Neural progenitor cell (in vitro differentiated cells): ENCODE data around the gene PSMG4.

Experiments
- CTCF ChIP-seq: fragments of 200-600 bp; sonication (generic); IDR thresholded peaks from 2 replicates; pipeline ENCODE4 v1.5.1; 2017; ENCODE audit warnings: antibody characterized with exemption, mild to moderate bottlenecking
- EZH2phosphoT487 ChIP-seq: fragments of 200-600 bp; sonication (generic); IDR thresholded peaks from 2 replicates; pipeline ENCODE4 v1.6.1; 2017; ENCODE audit warnings: antibody characterized with exemption

DNA sequence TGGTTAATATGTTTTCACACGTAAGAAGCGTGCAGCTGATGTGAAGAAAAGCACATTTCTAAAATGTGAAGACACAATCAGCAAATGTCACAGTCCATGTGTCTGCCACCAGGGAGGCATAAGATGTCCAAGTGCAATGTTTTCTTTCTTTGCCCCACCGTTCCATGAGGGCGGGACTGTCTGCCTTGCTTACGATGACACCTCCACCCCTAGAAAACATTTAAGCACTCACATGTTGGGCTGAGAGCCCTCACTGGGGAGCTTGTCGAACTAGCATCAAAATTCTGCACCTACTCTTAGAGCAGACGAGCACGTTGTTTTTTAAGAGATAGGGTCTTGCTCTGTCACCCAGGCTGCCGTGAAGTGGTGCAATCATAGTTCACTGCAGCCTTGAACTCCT is 57.6 kb downstream of the PSMG4 start:
- no peak for TF ChIP-seq EZH2phosphoT487
- TF ChIP-seq CTCF: no peak
